PC-9 (cell line): ENCODE measurements around the gene SPRED1.

Experiments used
- CTCF ChIP-seq: fragments of 200-600 bp; sonication (generic); conservative IDR thresholded peaks from 2 replicates; pipeline ENCODE4 v1.6.1; 2017; ENCODE audit warnings: mixed run types, antibody characterized with exemption, mild to moderate bottlenecking, moderate library complexity
- EZH2 ChIP-seq: fragments of 200-600 bp; sonication (generic); IDR thresholded peaks from 2 replicates; pipeline ENCODE4 v1.8.0; 2017; ENCODE audit warnings: antibody characterized with exemption, low read depth

GRCh38 chr15:38253351-38253781, 730 bp downstream of the SPRED1 start:
- TF ChIP-seq CTCF: no peak
- no peak for TF ChIP-seq EZH2
